Stimulated activated naive B cell treated with anti-CD40 and anti-IgM and Interleukin-4, amounts not matched to agents 10 μg/mL and 1 μg/mL and 100 μg/mL, for 72 hours (primary cell): ENCODE measurements around the gene COL1A1.
A peak's percentile ranks its signal among the peaks of the same experiment; 100 is the strongest.

Source experiments
- ATAC-seq, 2 donors: fragments of 150-1000 bp; cut with Tn5 transposase; replicated peaks; 2 replicates each; pipeline ENCODE4 v1.10.0; 2021; ENCODE audit warnings: moderate library complexity in 1 of 2
- DNase-seq: peaks from one replicate; pipeline ENCODE4 v3.0.0; 2021
- H3K27ac Mint-ChIP-seq: one replicate; pipeline ENCODE4 v1.8.0; 2022; ENCODE audit warnings: mild to moderate bottlenecking, mixed read lengths
- H3K27me3 Mint-ChIP-seq, 2 donors: one replicate each; pipeline ENCODE4 v1.8.0; 2022; ENCODE audit warnings: mixed read lengths in 2 of 2
- H3K36me3 Mint-ChIP-seq, 2 donors: one replicate each; pipeline ENCODE4 v1.8.0; 2022; ENCODE audit warnings: mixed read lengths in 2 of 2, mild to moderate bottlenecking in 1 of 2
- H3K4me1 Mint-ChIP-seq, 2 donors: one replicate each; pipeline ENCODE4 v1.8.0; 2022; ENCODE audit warnings: mixed read lengths in 2 of 2, mild to moderate bottlenecking in 1 of 2
- H3K4me3 Mint-ChIP-seq, 2 donors: one replicate each; pipeline ENCODE4 v1.8.0; 2022; ENCODE audit warnings: mild to moderate bottlenecking in 2 of 2, mixed read lengths in 2 of 2, moderate library complexity in 1 of 2
- H3K9me3 Mint-ChIP-seq, 2 donors: one replicate each; pipeline ENCODE4 v1.8.0; 2022; ENCODE audit warnings: mixed read lengths in 2 of 2, mild to moderate bottlenecking in 1 of 2

COL1A1 gene

DNA sequence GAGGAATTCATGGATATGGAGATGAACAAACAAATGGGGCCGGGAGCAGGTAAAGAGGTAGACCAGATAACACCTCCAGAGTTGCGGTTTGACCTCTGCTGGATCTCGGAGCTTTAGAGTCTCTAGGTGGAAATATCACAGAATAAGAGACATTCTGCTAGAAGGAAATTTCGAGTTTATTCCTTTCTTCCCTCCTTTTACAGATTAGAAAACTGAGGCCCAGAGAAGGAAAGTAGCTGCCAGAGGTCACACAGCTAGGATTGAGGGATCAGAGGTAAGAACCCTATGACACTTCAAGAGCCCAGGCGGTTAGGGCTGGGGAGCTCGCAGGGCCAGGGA lies 7.7 kb upstream of the COL1A1 start:
- H3K27ac Mint-ChIP-seq, result no peak overlapping the region
- peaks cover 66 to 70% of the 10 kb centered on the region in 2 donors for H3K27me3 Mint-ChIP-seq

DNA sequence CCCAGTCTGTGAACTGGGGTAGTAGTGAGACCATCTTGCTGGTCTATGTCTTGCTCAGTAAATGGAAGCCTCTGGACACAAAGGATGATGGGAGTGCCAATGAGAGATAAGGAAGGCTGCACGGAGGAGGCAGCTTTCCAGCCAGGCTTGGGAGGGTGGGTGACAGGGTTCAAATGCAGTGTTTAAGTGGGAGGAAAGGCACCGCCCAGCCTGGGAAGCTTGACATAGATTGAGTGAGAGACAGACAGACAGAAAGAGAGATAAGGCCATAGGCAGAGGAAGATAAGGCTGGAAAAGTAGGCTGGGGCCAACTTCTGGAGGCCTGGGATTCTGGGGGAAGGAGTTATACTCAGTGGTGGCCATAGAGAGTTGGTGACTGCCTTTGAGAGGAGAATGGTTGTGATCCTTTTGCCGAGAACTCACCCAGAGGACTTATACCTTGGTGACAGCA lies 7.2 kb upstream of the COL1A1 start:
- DNase-seq (no peak), ATAC-seq (no peak)
- H3K27ac Mint-ChIP-seq, result no peak overlapping the region
- no peaks in the 10 kb centered on the region for H3K36me3 Mint-ChIP-seq
- H3K4me3 Mint-ChIP-seq, result no peak overlapping the region
- peaks cover 69 to 70% of the 10 kb centered on the region in 2 donors for H3K27me3 Mint-ChIP-seq
- peaks cover 20 to 21% of the 10 kb centered on the region in 2 donors for H3K4me1 Mint-ChIP-seq
- H3K9me3 Mint-ChIP-seq, result no peaks in the 10 kb centered on the region

More for the DNA sequence above, 7.7 kb upstream of the COL1A1 start:
- no peak overlapping the region for H3K4me3 Mint-ChIP-seq
- ATAC-seq (no peak), DNase-seq (no peak)
- no peaks in the 10 kb centered on the region for H3K9me3 Mint-ChIP-seq
- peaks cover 21% of the 10 kb centered on the region in 2 donors for H3K4me1 Mint-ChIP-seq
- no peaks in the 10 kb centered on the region for H3K36me3 Mint-ChIP-seq

DNA sequence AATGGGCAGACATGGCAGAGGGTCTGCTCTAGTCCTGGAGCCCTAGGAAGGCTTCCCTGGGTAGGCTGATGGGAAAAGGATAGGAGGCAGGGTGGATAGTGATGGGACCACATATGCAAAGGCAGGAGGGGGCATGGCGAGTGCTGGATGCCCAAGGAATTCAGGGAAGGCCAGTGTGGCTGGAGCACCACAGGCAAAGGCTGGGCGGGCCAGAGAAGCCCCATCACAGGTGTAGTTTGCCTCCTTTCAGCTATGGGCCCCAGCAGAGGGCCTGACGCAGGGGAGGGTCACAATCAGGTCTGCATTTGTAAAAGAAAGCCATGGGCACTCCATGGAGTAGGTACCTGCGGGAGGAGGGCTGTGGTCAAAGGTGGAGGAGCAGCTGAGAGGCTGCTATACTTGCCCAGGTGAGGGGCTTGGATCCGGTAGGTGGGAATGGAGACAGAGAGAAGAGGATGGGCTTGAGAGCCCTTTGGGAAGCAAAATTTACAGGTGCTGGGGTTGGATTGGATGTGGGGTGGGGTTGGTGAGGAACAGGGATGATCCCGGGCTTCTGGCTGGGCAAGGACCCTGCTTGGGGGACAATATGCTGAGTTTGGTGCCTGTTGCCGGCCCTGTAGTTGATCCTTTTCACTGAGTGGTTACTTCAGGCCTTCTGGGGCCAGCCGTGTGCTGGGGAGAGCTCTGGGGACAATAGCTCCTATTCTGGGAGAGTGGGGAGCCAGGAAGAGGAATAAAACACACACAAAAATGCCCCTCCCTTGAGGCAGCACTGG lies 6.5 kb upstream of the COL1A1 start:
- Mint-ChIP-seq H3K36me3 (no peaks in the 10 kb centered on the region), H3K27ac (no peak overlapping the region), H3K9me3 (no peaks in the 10 kb centered on the region), H3K4me3 (no peak overlapping the region), H3K27me3 (peaks cover 71 to 72% of the 10 kb centered on the region in 2 donors), H3K4me1 (peaks cover 16% of the 10 kb centered on the region in 2 donors)
- DNase-seq (no peak), ATAC-seq (no peak)

DNA sequence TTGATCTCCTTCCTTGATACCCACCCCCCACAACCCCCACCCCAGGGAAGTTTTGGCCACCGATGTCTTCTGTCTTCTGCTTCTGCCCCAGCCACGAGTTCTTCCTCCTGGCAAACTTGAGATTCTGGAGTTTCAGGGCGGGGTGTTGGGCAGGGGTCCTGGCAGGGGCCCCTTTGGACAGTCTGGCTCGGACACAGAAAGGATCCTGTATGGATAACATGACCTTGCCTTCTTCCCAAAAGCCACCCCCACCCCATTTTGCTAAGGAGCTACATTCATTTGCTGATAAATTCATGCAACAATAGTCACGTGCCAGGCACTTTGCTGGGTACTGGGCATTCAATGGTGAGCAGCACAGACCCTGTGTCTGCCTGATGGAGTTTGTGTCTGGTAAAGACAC lies 5.9 kb upstream of the COL1A1 start:
- DNase-seq (no peak), ATAC-seq (no peak)
- no peak overlapping the region for H3K27ac Mint-ChIP-seq
- no peaks in the 10 kb centered on the region for H3K36me3 Mint-ChIP-seq
- no peak overlapping the region for H3K4me3 Mint-ChIP-seq
- peaks cover 78 to 79% of the 10 kb centered on the region in 2 donors for H3K27me3 Mint-ChIP-seq
- no peaks in the 10 kb centered on the region for H3K9me3 Mint-ChIP-seq
- peaks cover 10 to 14% of the 10 kb centered on the region in 2 donors for H3K4me1 Mint-ChIP-seq

DNA sequence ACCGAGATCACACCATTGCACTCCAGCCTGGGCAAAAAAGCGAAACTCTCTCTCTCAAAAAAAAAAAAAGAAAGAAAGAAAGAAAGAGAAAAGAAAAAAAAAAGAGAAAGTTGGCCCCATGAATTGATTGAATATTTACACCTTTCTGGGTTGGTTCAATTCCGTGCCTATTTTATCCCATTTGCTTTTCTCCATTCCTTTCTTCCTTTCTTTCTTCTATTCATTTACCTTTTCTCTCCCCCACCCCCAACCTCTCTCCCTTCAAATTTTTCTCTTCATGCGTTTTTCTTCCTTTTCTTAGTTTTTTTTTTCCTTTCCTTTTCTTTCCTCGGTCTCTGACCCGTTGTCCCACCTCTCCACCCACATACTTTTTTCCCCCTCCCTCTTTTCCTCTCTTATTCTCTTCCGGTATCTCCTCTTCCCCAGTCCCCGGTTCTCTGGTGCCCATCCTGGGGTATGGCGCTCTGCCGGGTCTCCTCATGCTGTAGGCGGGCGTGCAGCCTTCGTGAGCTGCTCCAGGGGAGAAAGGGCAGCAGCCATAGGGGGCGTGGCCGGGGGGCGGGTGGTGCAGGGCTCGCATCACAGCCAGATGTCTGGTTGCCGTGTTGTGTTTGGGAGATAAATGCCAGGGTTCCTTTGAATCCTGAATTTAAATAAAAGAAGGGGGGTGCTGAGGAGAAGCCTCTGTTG lies 5.3 kb upstream of the COL1A1 start:
- Mint-ChIP-seq H3K4me3 (peak overlapping the region in 1 of 2 donors; percentile 15), H3K27me3 (peaks cover 81 to 83% of the 10 kb centered on the region in 2 donors), H3K27ac (no peak overlapping the region), H3K36me3 (no peaks in the 10 kb centered on the region), H3K9me3 (no peaks in the 10 kb centered on the region), H3K4me1 (peaks cover 11 to 13% of the 10 kb centered on the region in 2 donors)
- DNase-seq, result no peak
- ATAC-seq, result no peak

- Mint-ChIP-seq H3K4me1 (peaks cover 10 to 18% of the 10 kb centered on the region in 2 donors), H3K9me3 (no peaks in the 10 kb centered on the region), H3K36me3 (no peaks in the 10 kb centered on the region), H3K27me3 (peaks cover 81 to 83% of the 10 kb centered on the region in 2 donors), H3K27ac (no peak overlapping the region), H3K4me3 (no peak overlapping the region)
- no peak for DNase-seq
- ATAC-seq, result no peak
These were observed 4.6 kb upstream of the COL1A1 start for GRCh38 chr17:50205963-50206505.

- H3K27ac Mint-ChIP-seq, result no peak overlapping the region
- peaks cover 15 to 25% of the 10 kb centered on the region in 2 donors for H3K4me1 Mint-ChIP-seq
- no peaks in the 10 kb centered on the region for H3K9me3 Mint-ChIP-seq
- ATAC-seq (no peak), DNase-seq (no peak)
- no peaks in the 10 kb centered on the region for H3K36me3 Mint-ChIP-seq
- H3K27me3 Mint-ChIP-seq, result peaks cover 83 to 85% of the 10 kb centered on the region in 2 donors
- H3K4me3 Mint-ChIP-seq, result no peak overlapping the region
These were observed 3.9 kb upstream of the COL1A1 start for GRCh38 chr17:50205111-50205962.

DNA sequence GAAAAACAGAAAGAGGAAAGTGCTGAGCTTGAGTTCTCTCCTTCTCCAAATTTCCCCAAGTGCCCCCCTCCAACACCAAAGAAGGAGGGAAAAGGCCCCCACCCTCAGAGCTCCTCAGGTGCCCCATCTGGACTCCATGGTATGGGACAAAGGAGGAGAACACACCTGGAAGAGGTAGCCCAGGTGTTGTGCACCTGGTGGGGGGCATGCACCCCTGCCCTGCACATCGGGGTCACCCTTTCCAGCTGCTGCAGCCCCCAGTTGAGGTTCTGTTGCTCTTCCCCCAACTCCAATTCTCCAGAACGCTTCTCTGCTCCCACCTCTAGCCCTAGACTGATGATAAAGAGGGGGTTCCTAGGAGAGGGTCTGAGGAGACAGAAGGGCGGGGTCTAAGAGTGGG lies 3.0 kb upstream of the COL1A1 start:
- DNase-seq, result no peak
- Mint-ChIP-seq H3K36me3 (no peaks in the 10 kb centered on the region), H3K27ac (no peak overlapping the region), H3K27me3 (peaks cover 77 to 84% of the 10 kb centered on the region in 2 donors), H3K4me3 (no peak overlapping the region), H3K4me1 (peaks cover 19 to 32% of the 10 kb centered on the region in 2 donors), H3K9me3 (no peaks in the 10 kb centered on the region)
- no peak for ATAC-seq

DNA sequence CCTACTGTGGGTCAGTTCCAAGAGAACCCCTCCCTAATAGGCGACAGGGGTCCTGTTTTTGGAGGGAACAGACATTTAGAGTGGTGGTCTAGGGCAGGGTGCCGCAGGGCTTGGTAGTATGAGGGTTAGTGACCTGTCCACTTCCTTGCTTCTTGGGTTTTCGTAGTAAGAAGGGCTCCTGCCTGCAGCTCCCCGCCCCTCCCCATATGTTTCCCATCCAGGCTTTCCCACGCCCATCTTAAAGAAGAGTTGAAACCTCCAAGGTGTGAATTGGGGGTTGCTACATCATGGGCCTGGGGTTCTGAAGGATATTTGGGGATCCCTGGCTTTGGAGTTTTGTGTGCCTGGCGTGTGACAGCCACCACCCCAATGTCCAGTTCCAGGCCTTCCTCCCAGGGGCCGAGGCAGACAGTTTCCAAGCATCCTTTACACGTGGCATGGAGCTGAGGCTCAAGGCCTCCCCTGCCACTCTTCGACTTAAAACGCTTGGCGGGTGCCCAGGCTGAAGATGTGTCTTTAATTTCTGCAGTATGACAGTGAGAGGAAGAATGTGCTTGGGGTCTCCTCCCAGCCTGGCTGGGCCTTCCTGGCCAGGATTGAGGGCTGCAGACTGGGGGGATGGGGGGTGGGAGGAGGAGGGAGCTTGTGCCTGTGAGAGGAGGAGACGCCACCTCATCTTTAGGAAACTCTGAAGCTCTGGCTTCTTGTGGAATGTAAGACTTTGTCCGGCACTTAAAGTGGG lies 2.3 kb upstream of the COL1A1 start:
- ATAC-seq (no peak), DNase-seq (no peak)
- H3K4me3 Mint-ChIP-seq, result no peak overlapping the region
- H3K9me3 Mint-ChIP-seq, result no peaks in the 10 kb centered on the region
- H3K36me3 Mint-ChIP-seq, result no peaks in the 10 kb centered on the region
- peaks cover 19 to 32% of the 10 kb centered on the region in 2 donors for H3K4me1 Mint-ChIP-seq
- H3K27ac Mint-ChIP-seq, result no peak overlapping the region
- peaks cover 70 to 78% of the 10 kb centered on the region in 2 donors for H3K27me3 Mint-ChIP-seq

DNA sequence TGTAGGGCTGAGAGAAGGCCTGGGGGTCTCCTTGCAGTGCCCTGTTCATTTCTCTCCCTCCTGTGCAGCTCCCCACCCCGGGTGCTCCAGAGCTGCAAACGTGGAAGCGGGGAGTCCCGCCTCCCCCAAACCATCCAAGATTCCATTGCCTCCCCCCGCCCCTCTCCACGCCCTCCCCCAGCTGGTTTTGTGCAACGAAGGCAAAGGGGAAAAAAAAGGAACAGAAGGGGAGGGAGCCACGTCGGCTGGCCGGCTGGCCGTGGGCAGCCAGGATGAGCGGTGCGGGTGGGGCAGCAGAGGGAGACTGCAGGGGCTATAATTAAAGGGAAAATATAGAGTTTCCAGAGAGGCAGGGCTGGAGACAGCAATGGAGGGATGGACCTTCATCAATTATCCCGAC lies 1.7 kb upstream of the COL1A1 start:
- H3K4me1 Mint-ChIP-seq, result peaks cover 25 to 39% of the 10 kb centered on the region in 2 donors
- H3K4me3 Mint-ChIP-seq, result no peak overlapping the region
- DNase-seq (no peak), ATAC-seq (no peak)
- H3K27ac Mint-ChIP-seq, result no peak overlapping the region
- H3K36me3 Mint-ChIP-seq, result no peaks in the 10 kb centered on the region
- H3K27me3 Mint-ChIP-seq, result peaks cover 70 to 77% of the 10 kb centered on the region in 2 donors
- no peaks in the 10 kb centered on the region for H3K9me3 Mint-ChIP-seq

- no peaks in the 10 kb centered on the region for H3K9me3 Mint-ChIP-seq
- peaks cover 0 to 1% of the 10 kb centered on the region in 2 donors for H3K36me3 Mint-ChIP-seq
- peak overlapping the region; percentile 63 for H3K27ac Mint-ChIP-seq
- DNase-seq (peak; percentile 73), ATAC-seq (peak; percentile 86 to 88)
- H3K27me3 Mint-ChIP-seq, result peaks cover 52 to 53% of the 10 kb centered on the region in 2 donors
- peaks cover 28 to 41% of the 10 kb centered on the region in 2 donors for H3K4me1 Mint-ChIP-seq
- H3K4me3 Mint-ChIP-seq, result peak overlapping the region; percentile 71 to 82
These were observed 765 bp downstream of the COL1A1 start for GRCh38 chr17:50200457-50201275.

- no peaks in the 10 kb centered on the region for H3K9me3 Mint-ChIP-seq
- peaks cover 30 to 47% of the 10 kb centered on the region in 2 donors for H3K4me1 Mint-ChIP-seq
- peak overlapping the region; percentile 71 to 82 for H3K4me3 Mint-ChIP-seq
- peaks cover 0 to 1% of the 10 kb centered on the region in 2 donors for H3K36me3 Mint-ChIP-seq
- peaks cover 45% of the 10 kb centered on the region in 2 donors for H3K27me3 Mint-ChIP-seq
- peak; percentile 30 for DNase-seq
- peak; percentile 63 to 70 for ATAC-seq
- no peak overlapping the region for H3K27ac Mint-ChIP-seq
These were observed 1.5 kb downstream of the COL1A1 start for GRCh38 chr17:50199803-50200456.
